D721Med (cell line): ENCODE results near the gene DOCK9.

Source experiments
- DNase-seq: peaks from one replicate; pipeline ENCODE4 v3.0.0; 2011; ENCODE audit warnings: low spot score; ENCODE audit not compliant: insufficient read length
- FAIRE-seq: peaks from 2 replicates; lab custom pipeline; 2011; peaks lifted over from hg19 to GRCh38; lab: Jason Lieb, UNC
- TF ChIP-seq, protein P1 (sequence below): IDR thresholded peaks from 2 replicates; pipeline ENCODE4 v1.5.1; 2012; ENCODE audit warnings: mild to moderate bottlenecking, control low read depth; ENCODE audit not compliant: insufficient read depth; ENCODE audit errors: missing control alignments

Gene DOCK9

DNA sequence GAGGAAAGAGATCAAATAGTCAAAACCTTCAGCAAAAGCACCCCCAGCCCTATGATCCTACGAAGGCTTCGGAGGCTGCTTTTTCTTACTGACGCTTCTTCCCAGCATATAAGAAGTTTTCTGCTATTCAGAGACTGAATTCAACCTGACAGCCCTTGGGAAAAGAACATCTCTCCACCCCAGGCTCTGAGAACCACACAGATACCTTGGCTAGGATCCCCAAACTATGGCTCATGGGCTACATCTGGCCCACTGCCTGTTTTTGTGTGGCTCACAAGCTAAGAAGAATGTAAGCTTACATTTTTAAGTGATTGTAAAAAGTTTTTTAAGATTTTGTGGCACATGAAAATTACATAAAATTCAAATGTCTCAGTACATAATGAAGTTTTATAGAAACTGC lies 228.4 kb downstream of the DOCK9 start:
- FAIRE-seq (no peak), DNase-seq (no peak)
- TF ChIP-seq, protein P1, sequence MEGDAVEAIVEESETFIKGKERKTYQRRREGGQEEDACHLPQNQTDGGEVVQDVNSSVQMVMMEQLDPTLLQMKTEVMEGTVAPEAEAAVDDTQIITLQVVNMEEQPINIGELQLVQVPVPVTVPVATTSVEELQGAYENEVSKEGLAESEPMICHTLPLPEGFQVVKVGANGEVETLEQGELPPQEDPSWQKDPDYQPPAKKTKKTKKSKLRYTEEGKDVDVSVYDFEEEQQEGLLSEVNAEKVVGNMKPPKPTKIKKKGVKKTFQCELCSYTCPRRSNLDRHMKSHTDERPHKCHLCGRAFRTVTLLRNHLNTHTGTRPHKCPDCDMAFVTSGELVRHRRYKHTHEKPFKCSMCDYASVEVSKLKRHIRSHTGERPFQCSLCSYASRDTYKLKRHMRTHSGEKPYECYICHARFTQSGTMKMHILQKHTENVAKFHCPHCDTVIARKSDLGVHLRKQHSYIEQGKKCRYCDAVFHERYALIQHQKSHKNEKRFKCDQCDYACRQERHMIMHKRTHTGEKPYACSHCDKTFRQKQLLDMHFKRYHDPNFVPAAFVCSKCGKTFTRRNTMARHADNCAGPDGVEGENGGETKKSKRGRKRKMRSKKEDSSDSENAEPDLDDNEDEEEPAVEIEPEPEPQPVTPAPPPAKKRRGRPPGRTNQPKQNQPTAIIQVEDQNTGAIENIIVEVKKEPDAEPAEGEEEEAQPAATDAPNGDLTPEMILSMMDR, result no peak

DNA sequence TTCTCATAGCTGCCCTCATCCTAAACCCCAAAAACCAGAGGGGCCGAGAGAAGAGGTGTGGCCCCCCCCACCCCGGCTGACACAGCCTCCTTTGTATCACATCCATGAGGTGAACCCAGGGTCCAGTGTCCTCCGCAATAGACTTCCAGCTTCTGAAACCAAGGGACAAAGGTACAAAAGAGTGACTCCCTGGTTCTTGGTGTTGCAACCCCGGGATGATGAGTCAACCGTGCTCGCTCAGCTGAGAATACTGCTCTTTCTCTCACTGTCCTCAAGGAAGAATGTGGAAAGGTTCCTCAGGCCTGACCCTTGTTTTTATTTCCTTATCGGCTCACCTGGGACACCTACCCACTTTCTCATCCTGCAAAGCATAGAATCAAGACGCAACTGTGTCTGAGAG lies 230.9 kb downstream of the DOCK9 start:
- DNase-seq, result no peak
- TF ChIP-seq, protein P1, result no peak
- FAIRE-seq, result no peak
